ENCODE results near the gene ROBO1. TPM values are rescaled to one million over a fixed set of nuclear protein-coding genes. Genes with fewer than 3 reads are reported as not detected.

ROBO1 gene
- total RNA-seq, 1 experiment from 2014 or later, result 67.6 TPM

DNA sequence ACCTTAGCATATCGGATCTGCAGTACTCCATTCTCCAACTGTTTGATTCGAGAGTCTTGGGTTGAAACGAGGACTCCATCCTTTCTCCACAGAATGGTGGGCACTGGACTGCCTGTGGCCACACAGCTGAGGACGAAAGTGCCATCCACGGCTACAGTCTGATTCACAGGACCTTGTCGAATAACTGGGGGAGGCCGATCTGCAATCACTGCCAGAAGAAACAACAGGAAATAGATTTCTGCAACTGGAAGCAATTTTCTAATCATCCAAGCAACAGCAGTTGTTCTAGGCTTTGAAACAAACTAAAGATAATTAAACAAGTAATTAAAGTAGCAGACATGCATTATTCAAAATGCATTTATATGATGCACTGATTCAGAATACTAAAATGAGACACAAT, 1097.7 kb downstream of the ROBO1 start:
- Histone ChIP-seq H3K9me3 (ENCODE audit: low read depth, low read length, poor library complexity, severe bottlenecking) (no peaks in the 10 kb centered on the region), H3K27me3 (replicated peaks; ENCODE audit: insufficient read depth, low read depth, low read length, poor library complexity) (no peaks in the 10 kb centered on the region), H3K4me1 (ENCODE audit: insufficient read depth, low read length, poor library complexity, severe bottlenecking) (peaks cover 34% of the 10 kb centered on the region), H3K4me3 (ENCODE audit: low read depth, low read length, poor library complexity, severe bottlenecking) (peak overlapping the region; percentile 30), H3K27ac (ENCODE audit: low read depth, low read length, poor library complexity, severe bottlenecking) (peak overlapping the region; percentile 24), H3K36me3 (ENCODE audit: insufficient read depth, low read length, poor library complexity, severe bottlenecking) (no peaks in the 10 kb centered on the region)
- no TSS peak for BruUV-seq (replicated peaks)
- CTCF ChIA-PET, result no interaction called here
- TF ChIP-seq EZH2 (IDR thresholded peaks at IDR 0.05; ENCODE audit: borderline replicate concordance, low read depth, low read length, poor library complexity, severe bottlenecking), result no peak
- no peak for TF ChIP-seq CTCF (conservative IDR thresholded peaks at IDR 0.05; ENCODE audit: low read depth, low read length)
- POLR2A ChIA-PET (ENCODE audit: low non-redundant PET), result no interaction called here
- intact Hi-C loops (cut with micrococcal nuclease; ENCODE audit: unreplicated experiment), result no loop called here
- DNase-seq (ENCODE audit: low spot score), result peak; percentile 56

- intact Hi-C loops (cut with micrococcal nuclease; ENCODE audit: unreplicated experiment), result no loop called here
Observed at GRCh38 chr3:78668302-78668701, 1099.5 kb downstream of the ROBO1 start.

DNA sequence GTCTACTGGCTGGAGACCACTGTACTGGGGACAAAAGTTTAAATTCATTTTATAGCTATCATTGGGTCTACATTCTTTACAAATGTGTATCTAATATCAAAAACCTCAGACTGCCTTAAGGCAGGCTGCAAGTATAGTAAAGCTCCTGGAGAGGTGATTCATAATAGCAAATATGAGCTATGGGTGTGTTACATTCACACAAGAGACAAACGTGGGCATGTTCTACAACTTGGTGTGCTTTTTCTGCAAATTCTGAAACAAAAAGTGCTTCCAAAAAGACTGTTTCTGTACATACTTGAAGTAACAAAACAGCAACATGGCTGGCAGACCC, 1101.4 kb downstream of the ROBO1 start:
- H3K36me3 ChIP-seq (ENCODE audit: insufficient read depth, low read length, poor library complexity, severe bottlenecking), result no peaks in the 10 kb centered on the region
- ChIA-PET CTCF (no interaction called here), POLR2A (ENCODE audit: low non-redundant PET) (no interaction called here)
- H3K9me3 ChIP-seq (ENCODE audit: low read depth, low read length, poor library complexity, severe bottlenecking), result no peaks in the 10 kb centered on the region
- no peaks in the 10 kb centered on the region for H3K27me3 ChIP-seq (replicated peaks; ENCODE audit: insufficient read depth, low read depth, low read length, poor library complexity)
- no peak for DNase-seq (ENCODE audit: low spot score)
- H3K4me1 ChIP-seq (ENCODE audit: insufficient read depth, low read length, poor library complexity, severe bottlenecking), result peaks cover 41% of the 10 kb centered on the region
- no peak overlapping the region for H3K4me3 ChIP-seq (ENCODE audit: low read depth, low read length, poor library complexity, severe bottlenecking)
- TF ChIP-seq CTCF (conservative IDR thresholded peaks at IDR 0.05; ENCODE audit: low read depth, low read length) (no peak), EZH2 (IDR thresholded peaks at IDR 0.05; ENCODE audit: borderline replicate concordance, low read depth, low read length, poor library complexity, severe bottlenecking) (no peak)
- no TSS peak for BruUV-seq (replicated peaks)
- H3K27ac ChIP-seq (ENCODE audit: low read depth, low read length, poor library complexity, severe bottlenecking), result no peak overlapping the region
- intact Hi-C loops (cut with micrococcal nuclease; ENCODE audit: unreplicated experiment), result no loop called here

More at GRCh38 chr3:78668302-78668701, 1099.5 kb downstream of the ROBO1 start:
- Histone ChIP-seq H3K36me3 (ENCODE audit: insufficient read depth, low read length, poor library complexity, severe bottlenecking) (no peaks in the 10 kb centered on the region), H3K9me3 (ENCODE audit: low read depth, low read length, poor library complexity, severe bottlenecking) (no peaks in the 10 kb centered on the region), H3K4me3 (ENCODE audit: low read depth, low read length, poor library complexity, severe bottlenecking) (no peak overlapping the region), H3K4me1 (ENCODE audit: insufficient read depth, low read length, poor library complexity, severe bottlenecking) (peaks cover 35% of the 10 kb centered on the region), H3K27me3 (replicated peaks; ENCODE audit: insufficient read depth, low read depth, low read length, poor library complexity) (no peaks in the 10 kb centered on the region), H3K27ac (ENCODE audit: low read depth, low read length, poor library complexity, severe bottlenecking) (no peak overlapping the region)
- CTCF ChIA-PET, result no interaction called here
- no peak for TF ChIP-seq EZH2 (IDR thresholded peaks at IDR 0.05; ENCODE audit: borderline replicate concordance, low read depth, low read length, poor library complexity, severe bottlenecking)
- no peak for TF ChIP-seq CTCF (conservative IDR thresholded peaks at IDR 0.05; ENCODE audit: low read depth, low read length)
- no TSS peak for BruUV-seq (replicated peaks)
- DNase-seq (ENCODE audit: low spot score), result no peak
- POLR2A ChIA-PET (ENCODE audit: low non-redundant PET), result no interaction called here

Measured in A673 (cell line).